CD4-positive, alpha-beta memory T cell (primary cell): Measurements from ENCODE around the gene CASP6. TPM values are rescaled to one million over a fixed set of nuclear protein-coding genes. Genes with fewer than 3 reads are reported as not detected.
A peak's percentile ranks its signal among the peaks of the same experiment; 100 is the strongest.

Experiments used
- CTCF ChIA-PET: fragments of 350-600 bp; sonication (Branson Sonifier 250); formaldehyde crosslinking; loops from one replicate; lab custom pipeline; 2021; ENCODE audit warnings: inconsistent platforms; ENCODE audit not compliant: partially characterized antibody; lab: Charles Lee
- POLR2A ChIA-PET: fragments of 350-600 bp; sonication (Branson Sonifier 250); formaldehyde crosslinking; loops from one replicate; lab custom pipeline; 2021; ENCODE audit not compliant: partially characterized antibody; lab: Charles Lee
- DNase-seq, 5 donors: peaks; one replicate each; pipeline versions ENCODE4 v3.0.0 to v3.0.0-alpha.2; 2020 to 2022; ENCODE audit warnings: mixed read lengths in 1 of 5
- H3K27ac ChIP-seq: one replicate; pipeline ENCODE4 v1.7.0; 2013; ENCODE audit warnings: low read depth, low read length
- H3K27me3 ChIP-seq: 2 replicates; pipeline ENCODE4 v1.7.0; 2013; ENCODE audit warnings: mild to moderate bottlenecking, low read length, moderate library complexity; ENCODE audit not compliant: insufficient read depth
- H3K36me3 ChIP-seq: 2 replicates; pipeline ENCODE4 v1.7.0; 2013; ENCODE audit warnings: mild to moderate bottlenecking, low read length, moderate library complexity; ENCODE audit not compliant: insufficient read depth
- H3K4me1 ChIP-seq: 2 replicates; pipeline ENCODE4 v1.7.0; 2013; ENCODE audit warnings: mild to moderate bottlenecking, low read length, moderate library complexity; ENCODE audit not compliant: insufficient read depth
- H3K4me3 ChIP-seq, 2 donors: one replicate each; pipeline ENCODE4 v1.7.0; 2013; ENCODE audit warnings: low read length in 2 of 2, mild to moderate bottlenecking in 1 of 2
- H3K9me3 ChIP-seq, 2 donors: one replicate each; pipeline ENCODE4 v1.7.0; 2013; ENCODE audit warnings: low read length in 2 of 2, control low read depth in 1 of 2; ENCODE audit not compliant: control insufficient read depth in 1 of 2
- H3K27ac Mint-ChIP-seq, 7 donors: one replicate each; pipeline ENCODE4 v1.8.0; 2020 to 2021; ENCODE audit warnings: mixed read lengths in 7 of 7, mild to moderate bottlenecking in 6 of 7, inconsistent platforms in 3 of 7, moderate library complexity in 3 of 7
- H3K27me3 Mint-ChIP-seq, 2 donors: one replicate each; pipeline ENCODE4 v1.8.0; 2020 to 2021; ENCODE audit warnings: mixed read lengths in 2 of 2
- H3K36me3 Mint-ChIP-seq, 2 donors: one replicate each; pipeline ENCODE4 v1.8.0; 2020 to 2021; ENCODE audit warnings: mixed read lengths in 2 of 2, inconsistent platforms in 1 of 2, mild to moderate bottlenecking in 1 of 2
- H3K4me1 Mint-ChIP-seq, 4 donors: one replicate each; pipeline ENCODE4 v1.8.0; 2020 to 2021; ENCODE audit warnings: mixed read lengths in 4 of 4, mild to moderate bottlenecking in 1 of 4
- H3K4me3 Mint-ChIP-seq, 8 donors: one replicate each; pipeline ENCODE4 v1.8.0; 2020 to 2021; ENCODE audit warnings: mixed read lengths in 8 of 8, mild to moderate bottlenecking in 7 of 8, moderate library complexity in 6 of 8, inconsistent platforms in 3 of 8
- H3K9me3 Mint-ChIP-seq, 8 donors: one replicate each; pipeline ENCODE4 v1.8.0; 2020 to 2021; ENCODE audit warnings: mixed read lengths in 8 of 8, mild to moderate bottlenecking in 5 of 8, inconsistent platforms in 3 of 8, moderate library complexity in 1 of 8
- intact Hi-C: fragments of 100-400 bp; cut with micrococcal nuclease; formaldehyde crosslinking; loops from one replicate; pipeline ENCODE4 v1.15.1; 2023
- polyA plus RNA-seq, 2 donors: library from polyadenylated mRNA; unstranded; fragments of 300-500 nt; fragmentation: Illumina TruSeq; gene quantifications; one replicate each; pipeline ENCODE4 v1.2.3, GENCODE V29; 2021
- total RNA-seq, 2 experiments: library from RNA; stranded (reverse); gene quantifications; one replicate each; pipeline ENCODE4 v1.2.3, GENCODE V29; 2021

Gene CASP6
- total and polyA plus RNA-seq, 4 experiments from 2014 or later: 16.5 to 115 (median 59.6) TPM

DNA sequence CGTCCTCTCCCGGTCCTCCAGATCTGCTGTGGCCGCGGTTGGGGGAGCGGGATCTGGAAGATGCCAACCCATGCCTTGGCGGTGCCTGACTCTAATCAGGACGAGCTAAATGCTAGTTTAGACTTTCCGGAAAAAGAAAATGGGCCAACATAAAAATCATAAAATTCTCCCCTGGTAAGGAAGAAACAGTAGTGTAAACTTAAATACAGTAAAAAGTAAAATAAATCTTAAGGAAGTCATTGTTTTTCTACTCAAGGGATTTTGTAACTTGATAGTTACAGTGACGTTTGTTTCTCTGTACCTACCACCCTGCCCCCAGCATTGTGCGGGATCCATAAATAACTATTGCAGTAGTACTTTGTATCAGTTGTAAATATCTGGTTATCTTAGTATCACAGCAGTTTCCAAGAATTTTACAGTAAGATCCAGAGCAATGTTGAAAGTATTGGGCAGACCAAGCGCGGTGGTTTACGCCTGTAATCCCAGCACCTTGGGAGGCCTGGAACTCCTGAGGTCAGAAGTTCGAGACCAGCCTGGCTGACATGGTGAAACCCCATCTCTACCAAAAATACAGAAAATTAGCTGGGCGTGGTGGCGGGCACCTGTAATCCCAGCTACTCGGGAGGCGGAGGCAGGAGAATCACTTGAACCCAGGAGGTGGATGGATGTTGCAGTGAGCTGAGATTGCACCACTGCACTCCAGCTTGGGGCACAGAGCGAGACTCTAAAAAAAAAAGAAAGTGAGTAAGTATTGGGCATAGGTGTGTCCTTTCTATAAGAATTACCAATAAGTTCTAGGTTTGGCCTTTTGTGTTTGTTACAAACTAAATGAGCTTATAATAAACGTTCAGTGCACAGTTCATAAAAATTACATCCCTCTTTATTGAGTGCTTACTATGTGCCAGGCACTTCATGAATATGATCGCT is 27.6 kb upstream of the CASP6 start:
- peaks cover 17 to 30% (median 21%) of the 10 kb centered on the region in 4 donors for H3K4me1 Mint-ChIP-seq
- ChIA-PET CTCF (interaction anchor here (0.8 to 2.1 kb wide), 7 partner anchors 27 to 297 kb away, joined by 3 to 8 read pairs (median 4); partner anchors contain the start of genes CASP6, MCUB and SEC24B), POLR2A (interaction anchor here (0.6 to 3.7 kb wide), 12 partner anchors 21 to 1111 kb away, joined by 3 to 23 read pairs (median 4); partner anchors contain the start of genes CASP6, GAR1, MCUB and RPL34)
- peaks cover 0 to 1% of the 10 kb centered on the region in 2 donors for H3K27me3 Mint-ChIP-seq
- Histone ChIP-seq H3K4me1 (peaks cover 18% of the 10 kb centered on the region), H3K4me3 (peak overlapping the region; percentile 58 to 94), H3K27me3 (no peaks in the 10 kb centered on the region), H3K9me3 (no peaks in the 10 kb centered on the region), H3K27ac (peak overlapping the region; percentile 64), H3K36me3 (no peaks in the 10 kb centered on the region)
- H3K27ac Mint-ChIP-seq: peak overlapping the region; percentile 69 to 92 (median 78)
- peaks cover 0 to 2% (median 0%) of the 10 kb centered on the region in 8 donors for H3K9me3 Mint-ChIP-seq
- peak overlapping the region; percentile 84 to 88 (median 86) for H3K4me3 Mint-ChIP-seq
- DNase-seq: peak in 1 of 5 donors; percentile 16
- intact Hi-C loops: loop anchor here (1.0 to 10.0 kb wide), 3 partner anchors 84 to 464 kb away; partner anchors contain the start of genes ELOVL6, GAR1 and SEC24B
- H3K36me3 Mint-ChIP-seq: peaks cover 11% of the 10 kb centered on the region in 2 donors

DNA sequence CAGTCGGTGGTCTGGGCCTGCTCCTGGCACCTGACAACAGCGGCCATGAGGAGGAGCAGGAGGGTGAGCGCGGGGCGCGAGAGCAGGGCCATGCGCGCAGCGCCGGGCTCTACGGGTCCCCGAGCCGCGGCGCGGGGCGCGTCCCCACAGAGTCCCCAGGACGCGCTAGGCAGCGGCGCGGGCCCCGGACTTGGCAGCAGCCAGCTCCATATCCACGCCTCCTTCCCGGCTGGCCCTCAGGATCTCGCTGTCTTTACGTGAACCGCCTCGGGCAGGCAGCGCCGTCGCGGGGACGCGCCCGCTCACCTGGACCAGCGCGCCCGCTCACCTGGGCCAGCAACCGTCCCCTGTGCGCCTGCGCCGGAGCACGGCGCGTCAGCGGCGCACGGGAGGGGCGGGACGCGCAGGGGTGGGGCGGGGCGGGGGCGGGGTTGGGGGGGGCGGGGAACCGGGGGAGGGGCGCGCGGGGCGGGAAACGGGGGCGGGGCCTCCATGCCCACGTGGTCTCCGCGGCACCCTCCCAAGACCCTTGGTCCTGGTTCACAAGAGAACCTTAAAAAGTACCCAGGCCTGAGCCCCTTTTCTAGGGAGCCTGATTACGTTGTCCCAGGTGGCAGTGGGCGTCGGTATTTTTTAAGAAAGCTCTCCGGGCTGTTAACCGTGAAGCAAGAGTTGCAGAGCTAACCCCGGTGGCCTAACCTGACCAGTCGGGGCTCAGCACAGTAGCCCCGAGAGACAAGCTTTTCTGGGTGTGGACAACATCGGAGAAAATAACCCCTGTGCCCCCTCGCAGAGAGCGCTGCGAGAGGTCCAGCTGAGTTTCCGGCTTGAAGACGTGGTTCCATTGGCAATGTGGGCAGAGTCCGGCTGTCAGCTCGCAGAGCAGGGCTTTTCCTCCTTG is 26.7 kb upstream of the CASP6 start, which contains the start of gene PLA2G12A:
PLA2G12A (minus strand) TSS at position 353 of the 901 bp plus-strand sequence; CDS start at position 92, 261 bp downstream.
- Histone ChIP-seq H3K27ac (peak within 1 kb of the TSS; percentile 72), H3K36me3 (no peaks in the 10 kb centered on the region), H3K27me3 (no peaks in the 10 kb centered on the region), H3K4me3 (peak within 1 kb of the TSS; percentile 58 to 94), H3K9me3 (no peaks in the 10 kb centered on the region), H3K4me1 (peaks cover 18% of the 10 kb centered on the region)
- intact Hi-C loops: loop anchor here (1.0 to 10.0 kb wide), 5 partner anchors 27 to 1735 kb away; partner anchors contain the start of genes CASP6, ELOVL6, GAR1 and SEC24B
- DNase-seq: peak; percentile 78 to 90 (median 87)
- CTCF ChIA-PET: interaction anchor here (1.1 to 2.1 kb wide), 4 partner anchors 26 to 297 kb away, joined by 3 to 8 read pairs (median 6); partner anchors contain the start of genes CASP6 and SEC24B
- Mint-ChIP-seq H3K9me3 (peaks cover 0 to 2% (median 0%) of the 10 kb centered on the region in 8 donors), H3K4me3 (peak within 1 kb of the TSS; percentile 89 to 93 (median 91)), H3K36me3 (peaks cover 13% of the 10 kb centered on the region in 2 donors), H3K27ac (peak within 1 kb of the TSS; percentile 73 to 94 (median 90)), H3K27me3 (peaks cover 0 to 1% of the 10 kb centered on the region in 2 donors), H3K4me1 (peaks cover 18 to 32% (median 21%) of the 10 kb centered on the region in 4 donors)
- POLR2A ChIA-PET: interaction anchor here (0.6 to 3.7 kb wide), 12 partner anchors 22 to 1110 kb away, joined by 3 to 23 read pairs (median 4); partner anchors contain the start of genes CASP6, GAR1, MCUB and RPL34

DNA sequence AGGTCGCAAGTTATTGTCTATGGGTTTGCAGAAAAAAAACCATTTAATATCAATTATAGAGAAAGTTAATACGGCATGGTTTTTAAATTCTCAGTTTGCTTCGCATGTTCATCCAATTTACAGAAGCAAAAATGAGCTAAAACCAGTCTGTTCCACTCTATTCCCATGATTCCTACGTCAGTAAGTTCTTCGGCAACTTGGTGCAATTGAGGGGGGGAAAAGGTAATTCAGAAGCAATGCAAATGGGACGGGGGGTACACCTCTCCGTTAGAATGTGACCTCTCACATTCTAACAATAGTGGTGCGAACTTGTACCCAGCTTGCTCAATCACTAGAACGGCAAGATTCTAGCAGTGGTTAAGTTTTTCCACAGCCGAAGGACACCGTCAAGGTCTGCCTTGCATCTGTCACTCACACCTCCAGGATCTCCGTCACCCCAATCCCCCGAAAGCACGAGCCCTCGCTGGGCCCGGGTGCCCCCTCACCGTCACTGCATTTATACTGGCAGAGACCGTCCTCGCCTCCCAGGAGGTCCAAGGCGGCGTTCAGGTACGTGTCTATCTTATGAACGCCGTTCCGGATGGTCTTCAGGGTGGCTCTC is 26.0 kb upstream of the CASP6 start:
- Histone ChIP-seq H3K36me3 (no peaks in the 10 kb centered on the region), H3K27ac (peak overlapping the region; percentile 72), H3K4me3 (peak overlapping the region; percentile 48 to 58), H3K4me1 (peaks cover 18% of the 10 kb centered on the region), H3K9me3 (no peaks in the 10 kb centered on the region), H3K27me3 (no peaks in the 10 kb centered on the region)
- H3K36me3 Mint-ChIP-seq: peaks cover 13 to 17% of the 10 kb centered on the region in 2 donors
- DNase-seq: no peak
- H3K27me3 Mint-ChIP-seq: peaks cover 0 to under 1% of the 10 kb centered on the region in 2 donors
- POLR2A ChIA-PET: interaction anchor here (1.5 to 3.7 kb wide), 6 partner anchors 26 to 296 kb away, joined by 5 to 23 read pairs (median 10); partner anchors contain the start of genes CASP6, GAR1, MCUB and SEC24B
- CTCF ChIA-PET: interaction anchor here (0.8 to 1.5 kb wide), 2 partner anchors 26 to 296 kb away, joined by 5 read pairs; partner anchors contain the start of gene CASP6
- H3K9me3 Mint-ChIP-seq: peaks cover 0 to 2% (median 0%) of the 10 kb centered on the region in 8 donors
- H3K4me1 Mint-ChIP-seq: peaks cover 20 to 32% (median 22%) of the 10 kb centered on the region in 4 donors
- intact Hi-C loops: loop anchor here (1.0 to 10.0 kb wide), 2 partner anchors 26 to 1734 kb away; partner anchors contain the start of gene CASP6
- peak overlapping the region; percentile 73 to 94 (median 90) for H3K27ac Mint-ChIP-seq
- peak overlapping the region; percentile 89 to 93 (median 91) for H3K4me3 Mint-ChIP-seq

DNA sequence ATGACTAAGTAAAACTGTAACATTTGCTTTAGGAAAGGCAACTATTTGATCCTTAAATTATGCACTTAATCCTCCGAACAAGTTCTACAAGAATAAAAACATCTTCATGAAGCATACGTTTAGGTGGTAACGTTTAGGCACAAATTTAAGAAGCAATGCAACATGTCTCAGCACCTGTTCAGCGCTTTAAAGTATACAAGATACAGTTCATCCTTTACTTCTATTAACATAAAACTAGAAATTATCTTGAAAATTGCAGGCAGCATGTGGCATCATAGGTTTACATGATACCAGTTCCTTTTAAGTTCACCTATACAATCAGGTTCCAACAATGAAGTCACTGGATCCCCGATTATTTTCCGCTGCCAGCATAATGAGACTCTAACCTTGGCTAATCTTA is 25.1 kb upstream of the CASP6 start:
- H3K27me3 ChIP-seq: no peaks in the 10 kb centered on the region
- no peaks in the 10 kb centered on the region for H3K27me3 Mint-ChIP-seq
- H3K4me1 Mint-ChIP-seq: peaks cover 20 to 32% (median 23%) of the 10 kb centered on the region in 4 donors
- H3K9me3 Mint-ChIP-seq: peaks cover 0 to 2% (median 0%) of the 10 kb centered on the region in 8 donors
- no peak overlapping the region for H3K4me3 ChIP-seq
- no peaks in the 10 kb centered on the region for H3K36me3 ChIP-seq
- no peaks in the 10 kb centered on the region for H3K9me3 ChIP-seq
- H3K4me1 ChIP-seq: peaks cover 18% of the 10 kb centered on the region
- peaks cover 16 to 17% of the 10 kb centered on the region in 2 donors for H3K36me3 Mint-ChIP-seq
- no peak overlapping the region for H3K27ac ChIP-seq
- peak overlapping the region in 7 of 8 donors; percentile 21 to 93 (median 89) for H3K4me3 Mint-ChIP-seq
- intact Hi-C loops: loop anchor here (10.0 kb wide), 1 partner anchor 1734 kb away; no protein-coding TSS in a partner anchor
- POLR2A ChIA-PET: interaction anchor here (1.7 to 3.7 kb wide), 2 partner anchors 25 to 37 kb away, joined by 5 to 23 read pairs; partner anchors contain the start of gene CASP6
- DNase-seq: no peak
- CTCF ChIA-PET: interaction anchor here (0.8 kb wide), 1 partner anchor 295 kb away, joined by 5 read pairs; no protein-coding TSS in a partner anchor
- peak overlapping the region in 1 of 7 donors; percentile 90 for H3K27ac Mint-ChIP-seq

DNA sequence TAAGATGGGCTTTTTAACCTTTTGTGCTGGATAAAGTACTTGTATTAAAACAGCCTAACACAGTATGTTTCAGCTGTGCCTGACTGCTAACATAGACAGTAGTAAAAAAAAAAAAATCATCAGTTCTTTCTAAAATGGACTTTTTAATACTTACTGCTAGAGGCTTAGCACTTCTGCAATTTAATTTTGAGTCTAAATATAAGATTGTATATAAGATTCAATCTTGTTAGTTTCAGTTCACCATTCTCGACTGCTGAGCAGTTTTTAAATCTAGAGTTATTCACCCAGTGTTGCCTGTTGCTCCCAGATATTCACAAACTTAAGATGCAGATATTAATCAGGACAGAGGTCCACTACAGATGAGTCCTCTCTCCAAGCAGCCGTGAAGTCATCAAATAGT is 19.9 kb upstream of the CASP6 start:
- H3K9me3 Mint-ChIP-seq: peaks cover 0 to 2% (median 0%) of the 10 kb centered on the region in 8 donors
- Histone ChIP-seq H3K9me3 (no peaks in the 10 kb centered on the region), H3K36me3 (no peaks in the 10 kb centered on the region), H3K27me3 (no peaks in the 10 kb centered on the region), H3K4me1 (peaks cover 4% of the 10 kb centered on the region), H3K4me3 (no peak overlapping the region), H3K27ac (no peak overlapping the region)
- H3K36me3 Mint-ChIP-seq: peaks cover 14 to 24% of the 10 kb centered on the region in 2 donors
- intact Hi-C loops: loop anchor here (10.0 kb wide), 1 partner anchor 1728 kb away; no protein-coding TSS in a partner anchor
- peaks cover 12 to 18% (median 14%) of the 10 kb centered on the region in 4 donors for H3K4me1 Mint-ChIP-seq
- POLR2A ChIA-PET: no interaction called here
- H3K27me3 Mint-ChIP-seq: no peaks in the 10 kb centered on the region
- CTCF ChIA-PET: no interaction called here
- H3K27ac Mint-ChIP-seq: peak overlapping the region in 1 of 7 donors; percentile 3
- H3K4me3 Mint-ChIP-seq: no peak overlapping the region
- DNase-seq: no peak
